SIG-M5 (cell line): ENCODE measurements around the gene NCK2.

Experiments used
- DNase-seq: peaks from one replicate; lab custom pipeline; 2025; lab: John Stamatoyannopoulos, UW

The NCK2 gene

GRCh38 chr2:105873281-105873680 lies 128.6 kb downstream of the NCK2 start:
- no peak for DNase-seq

GRCh38 chr2:105873721-105874120 lies 129.0 kb downstream of the NCK2 start:
- DNase-seq, result no peak

DNA sequence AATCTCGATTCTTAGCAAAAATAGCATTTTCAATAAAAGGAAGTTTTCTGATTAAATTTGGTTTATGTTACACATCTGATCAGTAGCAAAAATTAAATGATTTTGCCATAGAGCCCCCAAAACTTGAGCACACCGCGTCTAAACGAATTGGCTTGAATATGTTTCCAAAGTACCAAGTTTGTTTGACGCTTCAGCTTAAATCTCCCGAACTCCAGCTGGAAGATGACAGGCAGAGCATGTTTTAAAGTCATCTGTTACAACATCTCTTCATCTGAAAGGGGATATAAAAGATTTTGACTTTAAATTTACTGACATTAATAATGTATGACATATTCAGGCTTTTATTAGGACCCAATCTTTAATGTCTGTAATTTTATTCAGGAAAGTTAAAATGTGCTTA lies 129.8 kb downstream of the NCK2 start:
- no peak for DNase-seq

DNA sequence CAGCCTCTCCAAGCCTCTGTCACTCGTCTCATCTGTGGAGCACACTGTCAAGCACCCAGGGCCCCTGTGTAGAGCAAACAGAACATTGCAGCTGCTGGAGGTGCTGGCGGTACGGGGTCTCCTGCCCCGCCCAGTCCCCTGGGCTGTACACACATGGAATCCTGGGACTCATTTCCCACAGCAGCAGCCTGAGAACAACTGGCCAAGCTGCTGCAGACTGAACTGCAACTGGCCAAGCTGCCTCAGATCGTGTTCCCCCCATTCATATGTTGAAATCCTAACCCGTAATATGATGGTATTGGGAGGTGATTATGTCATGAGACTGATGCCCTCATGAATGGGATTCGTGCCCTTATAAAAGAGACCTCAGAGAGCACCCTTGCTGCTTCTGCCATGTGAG lies 130.5 kb downstream of the NCK2 start:
- DNase-seq, result no peak

DNA sequence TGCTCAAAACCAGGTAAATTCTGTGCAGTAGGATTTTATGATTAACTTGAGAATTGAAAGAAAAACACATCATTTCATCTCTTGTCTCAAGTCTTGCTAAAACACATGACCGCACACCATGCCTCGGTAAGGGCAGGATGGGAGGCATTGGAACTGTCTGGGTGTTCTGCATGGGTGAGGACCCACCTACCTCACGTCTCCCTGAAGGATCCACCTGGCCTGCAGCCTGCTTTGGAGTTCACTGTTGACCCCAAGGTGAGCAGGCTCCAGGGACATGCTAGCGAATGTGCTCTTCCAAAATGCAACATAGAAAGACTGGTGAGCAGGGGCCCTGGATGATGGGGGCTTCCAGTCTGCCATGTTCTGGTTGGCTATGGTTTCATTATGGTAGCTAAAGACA lies 131.5 kb downstream of the NCK2 start:
- DNase-seq, result no peak

- no peak for DNase-seq
Observed at GRCh38 chr2:105877945-105878344, 133.2 kb downstream of the NCK2 start.

DNA sequence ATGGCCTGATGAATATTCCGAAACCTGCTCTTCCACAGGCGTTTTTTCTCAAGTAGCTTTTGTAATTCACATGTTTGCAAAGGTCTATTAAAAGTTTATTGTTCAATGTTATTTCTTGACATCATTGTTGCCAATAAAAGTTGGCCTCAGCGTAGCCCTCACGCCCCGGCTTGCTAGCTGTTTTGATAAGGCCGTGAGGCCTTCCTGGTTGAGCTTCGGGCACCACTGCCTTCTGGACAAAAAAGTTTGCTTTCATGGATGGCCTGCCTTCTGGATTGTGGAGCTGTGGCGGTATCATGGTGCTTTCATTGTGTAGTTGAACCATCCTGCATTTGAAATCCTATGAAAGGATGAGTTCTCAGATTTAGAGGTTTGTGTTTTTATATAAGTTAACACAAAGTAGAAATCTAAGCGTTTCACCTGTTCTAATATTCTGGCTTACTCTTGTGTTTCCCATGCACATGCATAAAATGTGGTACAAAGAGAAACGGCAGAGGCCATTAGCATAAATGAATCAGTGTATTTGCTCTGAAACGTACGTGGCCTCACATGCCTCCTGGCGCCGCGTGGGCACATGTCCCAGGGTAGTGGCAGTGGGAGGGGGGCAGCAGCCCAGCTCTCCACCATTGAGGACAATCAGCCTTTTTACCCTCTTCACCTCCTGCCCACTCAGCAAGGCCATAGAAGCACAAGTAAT lies 134.5 kb downstream of the NCK2 start:
- no peak for DNase-seq

GRCh38 chr2:105879803-105880300 lies 135.1 kb downstream of the NCK2 start:
- no peak for DNase-seq

- DNase-seq, result no peak
Observed at GRCh38 chr2:105880637-105881036, 135.9 kb downstream of the NCK2 start.

GRCh38 chr2:105881286-105882136 lies 136.8 kb downstream of the NCK2 start:
- no peak for DNase-seq

- DNase-seq, result no peak
Observed at GRCh38 chr2:105882341-105882740, 137.6 kb downstream of the NCK2 start.

GRCh38 chr2:105882920-105883435 lies 138.3 kb downstream of the NCK2 start:
- no peak for DNase-seq

DNA sequence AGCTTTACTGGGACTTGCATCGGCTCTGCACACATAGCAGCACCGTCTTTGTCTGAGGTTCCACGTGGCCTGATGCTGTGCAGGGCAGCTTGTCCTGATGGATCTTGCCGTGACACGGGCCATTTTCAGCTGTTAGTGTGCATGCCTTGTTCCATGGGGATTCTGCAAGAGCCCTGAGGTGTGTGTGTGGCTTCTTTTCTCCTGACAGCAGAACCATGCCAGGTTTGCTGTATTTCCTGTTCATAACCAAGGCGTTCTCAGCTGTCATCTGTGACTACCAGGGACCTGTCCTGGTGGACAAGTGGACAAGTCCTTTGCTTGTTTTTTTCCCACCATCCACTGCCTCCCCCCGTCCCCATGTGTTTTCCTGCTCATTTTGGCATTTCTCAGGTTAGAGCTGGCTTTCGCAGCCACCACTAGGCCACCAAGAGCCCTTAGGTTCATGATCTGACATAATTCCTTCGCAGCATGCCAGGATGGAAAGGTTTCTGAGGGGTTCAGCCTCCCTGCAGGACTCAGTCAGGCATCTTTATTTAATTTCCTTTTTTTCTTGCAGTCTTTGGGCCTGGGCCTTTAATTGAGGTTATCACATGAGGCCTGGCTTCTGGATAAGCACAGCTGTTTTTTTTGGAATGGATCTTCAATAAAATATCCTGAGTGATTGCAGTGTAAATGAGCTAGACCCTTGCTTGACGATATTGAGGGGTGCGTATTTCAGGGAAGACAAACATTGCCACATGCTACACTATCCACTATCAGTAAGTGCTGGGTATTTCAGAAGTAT lies 139.4 kb downstream of the NCK2 start:
- no peak for DNase-seq

GRCh38 chr2:105885456-105885855 lies 140.7 kb downstream of the NCK2 start:
- no peak for DNase-seq

DNA sequence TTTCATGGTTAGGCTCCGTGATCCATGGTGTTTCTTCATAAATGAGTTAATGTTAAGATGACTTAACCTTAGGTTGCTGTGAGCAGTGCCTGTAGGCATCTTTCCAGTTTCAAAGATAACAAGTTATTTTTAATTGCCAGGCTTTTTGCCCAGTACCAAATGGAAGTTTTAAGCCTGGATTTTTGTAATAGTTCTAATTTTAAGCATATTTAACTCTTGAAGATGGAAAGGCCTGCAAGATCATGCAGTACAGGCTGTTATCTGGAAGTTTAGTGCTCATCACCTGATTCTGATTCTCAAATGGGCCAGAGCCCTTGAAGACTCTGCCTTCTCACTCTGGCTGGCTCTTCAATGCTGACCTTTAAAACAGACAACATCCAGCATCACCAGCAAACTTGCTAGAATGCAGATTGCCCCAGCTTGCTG lies 141.3 kb downstream of the NCK2 start:
- DNase-seq, result no peak

DNA sequence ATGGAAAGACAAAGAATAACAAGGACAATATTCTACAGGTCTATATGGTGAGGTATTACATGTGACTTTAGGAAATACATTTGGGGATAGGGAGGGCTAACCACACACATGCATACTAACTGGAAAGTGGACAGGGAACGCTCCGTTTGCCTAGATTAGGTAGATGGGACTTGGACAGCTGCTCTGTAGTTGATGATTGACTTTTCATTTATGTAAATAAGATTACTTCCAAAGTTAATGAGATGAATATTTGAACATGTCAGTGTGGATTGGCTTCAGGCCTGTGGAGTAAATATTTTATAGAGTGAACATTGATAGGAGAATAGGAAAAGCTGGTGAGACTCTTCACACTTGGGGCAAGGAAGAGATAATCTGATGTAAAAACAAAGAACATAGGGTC lies 142.0 kb downstream of the NCK2 start:
- no peak for DNase-seq

- DNase-seq, result no peak
Observed at GRCh38 chr2:105887256-105887655, 142.5 kb downstream of the NCK2 start.

DNA sequence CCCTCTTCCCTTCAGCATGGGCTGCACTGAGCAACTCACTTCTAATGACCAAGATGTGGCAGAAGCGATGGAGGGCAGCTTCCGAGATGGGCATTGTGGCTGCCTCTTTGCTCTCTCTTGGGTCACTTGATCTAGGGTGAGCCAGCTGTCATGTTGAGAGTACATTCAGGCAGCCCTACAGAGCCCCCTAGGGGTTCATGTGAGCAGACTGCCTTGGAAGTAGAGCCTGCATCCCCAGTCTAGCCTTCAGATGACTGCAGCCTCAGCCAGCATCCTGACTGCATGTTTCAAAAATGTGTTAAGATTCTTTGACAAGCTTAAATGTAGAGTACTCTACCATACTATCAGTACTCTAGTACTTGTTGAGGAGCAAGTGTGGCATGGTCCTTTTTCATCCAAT lies 143.9 kb downstream of the NCK2 start:
- no peak for DNase-seq

GRCh38 chr2:105889046-105889445 lies 144.3 kb downstream of the NCK2 start:
- DNase-seq, result no peak

DNA sequence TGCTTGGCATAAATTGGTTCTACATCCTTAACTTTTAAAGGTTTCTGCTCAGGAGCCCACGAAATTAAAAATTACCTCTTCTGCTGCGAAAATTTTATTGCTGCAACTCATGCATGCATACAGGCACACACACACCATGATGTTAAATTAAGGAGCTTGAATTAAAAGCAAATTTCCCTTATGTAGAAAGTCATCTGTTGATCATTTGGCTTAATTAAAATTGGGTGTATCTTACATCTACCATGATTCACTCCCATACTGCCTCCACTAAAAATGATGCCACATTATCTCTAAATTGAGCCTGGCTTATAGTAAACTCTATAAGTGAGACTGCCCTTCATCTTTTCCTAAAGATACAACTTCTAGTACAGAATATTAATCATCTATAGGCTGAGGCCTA lies 145.4 kb downstream of the NCK2 start:
- no peak for DNase-seq

- no peak for DNase-seq
Observed at GRCh38 chr2:105890856-105891255, 146.1 kb downstream of the NCK2 start.
